H1 (cell line): ENCODE measurements around the gene ARMC10.

Experiments used
- BRCA1 ChIP-seq: IDR thresholded peaks from 2 replicates; pipeline ENCODE4 v1.6.1; 2012; ENCODE audit warnings: low read depth, low read length, improper control_type of control experiment
- CTCF ChIP-seq, 3 experiments: IDR thresholded peaks; 1 replicate in 2 of 3; 2 replicates in 1 of 3; pipeline versions ENCODE4 v1.5.1 to v1.6.1; 2011; ENCODE audit warnings: low read length in 3 of 3, mild to moderate bottlenecking in 3 of 3, inconsistent platforms in 2 of 3, low read depth in 1 of 3, moderate library complexity in 1 of 3; ENCODE audit not compliant: insufficient read depth in 1 of 3; ENCODE audit errors: control extremely low read depth in 1 of 3
- EGR1 ChIP-seq: IDR thresholded peaks from 2 replicates; pipeline ENCODE4 v1.6.1; 2011; ENCODE audit warnings: low read depth, low read length, borderline replicate concordance
- EZH2 ChIP-seq: fragments of 200-600 bp; sonication (generic); IDR thresholded peaks from 2 replicates; pipeline ENCODE4 v1.7.1; 2012; ENCODE audit warnings: low read depth, mild to moderate bottlenecking, moderate library complexity, low read length, inconsistent platforms; ENCODE audit not compliant: severe bottlenecking
- JUND ChIP-seq: IDR thresholded peaks from 2 replicates; pipeline ENCODE4 v1.6.1; 2011; ENCODE audit warnings: mild to moderate bottlenecking, improper control_type of control experiment, low read length
- POLR2A ChIP-seq, 2 experiments: IDR thresholded peaks; 1 replicate in 1 of 2; 2 replicates in 1 of 2; pipeline ENCODE4 v1.6.1; 2011; ENCODE audit warnings: low read depth in 2 of 2, low read length in 2 of 2, mild to moderate bottlenecking in 2 of 2; ENCODE audit errors: control extremely low read depth in 1 of 2
- RAD21 ChIP-seq, 2 experiments: IDR thresholded peaks in 1 of 2; conservative IDR thresholded peaks in 1 of 2; 2 replicates each; pipeline ENCODE4 v1.6.1; 2011; ENCODE audit warnings: low read depth in 2 of 2, low read length in 2 of 2, improper control_type of control experiment in 1 of 2, inconsistent platforms in 1 of 2, mild to moderate bottlenecking in 1 of 2, moderate library complexity in 1 of 2
- TEAD4 ChIP-seq: IDR thresholded peaks from 2 replicates; pipeline ENCODE4 v1.6.1; 2012; ENCODE audit warnings: low read depth, low read length, inconsistent platforms, mixed read lengths

- TF ChIP-seq EZH2 (no peak), EGR1 (no peak), CTCF (IDR thresholded peaks at IDR 0.05; ENCODE audit: control extremely low read depth in 1 of 3, insufficient read depth in 1 of 3, low read depth in 1 of 3, low read length in 3 of 3) (no peak), RAD21 (IDR thresholded peaks at IDR 0.05 in 1 of 2, conservative IDR thresholded peaks at IDR 0.05 in 1 of 2; ENCODE audit: low read depth in 2 of 2, low read length in 2 of 2) (no peak), BRCA1 (no peak), POLR2A (IDR thresholded peaks at IDR 0.05; ENCODE audit: control extremely low read depth in 1 of 2, low read depth in 2 of 2, low read length in 2 of 2) (no peak), TEAD4 (no peak), JUND (no peak)
Measured at GRCh38 chr7:103113164-103113563, 38.2 kb downstream of the ARMC10 start.
